ENCODE measurements around the gene RRP7A. TPM values are rescaled to one million over a fixed set of nuclear protein-coding genes. Genes with fewer than 3 reads are reported as not detected.
"Not testable (repeated sequence)": the region's sequence is repeated elsewhere in the genome, so short reads cannot be mapped to it uniquely, and the experiment has no call there.

RRP7A gene, protein sequence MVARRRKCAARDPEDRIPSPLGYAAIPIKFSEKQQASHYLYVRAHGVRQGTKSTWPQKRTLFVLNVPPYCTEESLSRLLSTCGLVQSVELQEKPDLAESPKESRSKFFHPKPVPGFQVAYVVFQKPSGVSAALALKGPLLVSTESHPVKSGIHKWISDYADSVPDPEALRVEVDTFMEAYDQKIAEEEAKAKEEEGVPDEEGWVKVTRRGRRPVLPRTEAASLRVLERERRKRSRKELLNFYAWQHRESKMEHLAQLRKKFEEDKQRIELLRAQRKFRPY
- total RNA-seq: 10 to 100 TPM; 24.0 to 53.9 (median 38.9) TPM
- 10 to 100 TPM; 10.3 to 34.9 (median 28.7) TPM for polyA plus RNA-seq
- long read RNA-seq, donor 1, transcript RRP7A-201 (7 exons, 3,801 nt): major isoform, 25 of 25 reads
- long read RNA-seq, donor 1, partial matches to known transcripts: 0 of 25 reads
- long read RNA-seq, donor 1, other reads (novel, unspliced or antisense): 0 of 25 reads
- long read RNA-seq, donor 2, transcript RRP7A-201 (7 exons, 3,801 nt): major isoform, 12 of 12 reads
- long read RNA-seq, donor 2, partial matches to known transcripts: 0 of 12 reads
- long read RNA-seq, donor 2, other reads (novel, unspliced or antisense): 0 of 12 reads
- long read RNA-seq, donor 3, transcript RRP7A-201 (7 exons, 3,801 nt): major isoform, 45 of 51 reads
- long read RNA-seq, donor 3, partial matches to known transcripts: 0 of 51 reads
- long read RNA-seq, donor 3, other reads (novel, unspliced or antisense): 6 of 51 reads
- long read RNA-seq, donor 4, transcript RRP7A-201 (7 exons, 3,801 nt): major isoform, 58 of 63 reads
- long read RNA-seq, donor 4, partial matches to known transcripts: 3 of 63 reads
- long read RNA-seq, donor 4, other reads (novel, unspliced or antisense): 2 of 63 reads
- long read RNA-seq, donor 5, transcript RRP7A-201 (7 exons, 3,801 nt): major isoform, 119 of 133 reads
- long read RNA-seq, donor 5, partial matches to known transcripts: 4 of 133 reads
- long read RNA-seq, donor 5, other reads (novel, unspliced or antisense): 10 of 133 reads
- long read RNA-seq, donor 6, transcript RRP7A-201 (7 exons, 3,801 nt): major isoform, 56 of 71 reads
- long read RNA-seq, donor 6, partial matches to known transcripts: 4 of 71 reads
- long read RNA-seq, donor 6, other reads (novel, unspliced or antisense): 11 of 71 reads
- long read RNA-seq, donor 7, transcript RRP7A-201 (7 exons, 3,801 nt): major isoform, 7 of 7 reads
- long read RNA-seq, donor 7, partial matches to known transcripts: 0 of 7 reads
- long read RNA-seq, donor 7, other reads (novel, unspliced or antisense): 0 of 7 reads
- long read RNA-seq, donor 8, transcript RRP7A-201 (7 exons, 3,801 nt): major isoform, 25 of 25 reads
- long read RNA-seq, donor 8, partial matches to known transcripts: 0 of 25 reads
- long read RNA-seq, donor 8, other reads (novel, unspliced or antisense): 0 of 25 reads
- long read RNA-seq, donor 9, transcript RRP7A-201 (7 exons, 3,801 nt): major isoform, 12 of 17 reads
- long read RNA-seq, donor 9, partial matches to known transcripts: 5 of 17 reads
- long read RNA-seq, donor 9, other reads (novel, unspliced or antisense): 0 of 17 reads
- long read RNA-seq, donor 10, transcript RRP7A-201 (7 exons, 3,801 nt): major isoform, 25 of 25 reads
- long read RNA-seq, donor 10, partial matches to known transcripts: 0 of 25 reads
- long read RNA-seq, donor 10, other reads (novel, unspliced or antisense): 0 of 25 reads

DNA sequence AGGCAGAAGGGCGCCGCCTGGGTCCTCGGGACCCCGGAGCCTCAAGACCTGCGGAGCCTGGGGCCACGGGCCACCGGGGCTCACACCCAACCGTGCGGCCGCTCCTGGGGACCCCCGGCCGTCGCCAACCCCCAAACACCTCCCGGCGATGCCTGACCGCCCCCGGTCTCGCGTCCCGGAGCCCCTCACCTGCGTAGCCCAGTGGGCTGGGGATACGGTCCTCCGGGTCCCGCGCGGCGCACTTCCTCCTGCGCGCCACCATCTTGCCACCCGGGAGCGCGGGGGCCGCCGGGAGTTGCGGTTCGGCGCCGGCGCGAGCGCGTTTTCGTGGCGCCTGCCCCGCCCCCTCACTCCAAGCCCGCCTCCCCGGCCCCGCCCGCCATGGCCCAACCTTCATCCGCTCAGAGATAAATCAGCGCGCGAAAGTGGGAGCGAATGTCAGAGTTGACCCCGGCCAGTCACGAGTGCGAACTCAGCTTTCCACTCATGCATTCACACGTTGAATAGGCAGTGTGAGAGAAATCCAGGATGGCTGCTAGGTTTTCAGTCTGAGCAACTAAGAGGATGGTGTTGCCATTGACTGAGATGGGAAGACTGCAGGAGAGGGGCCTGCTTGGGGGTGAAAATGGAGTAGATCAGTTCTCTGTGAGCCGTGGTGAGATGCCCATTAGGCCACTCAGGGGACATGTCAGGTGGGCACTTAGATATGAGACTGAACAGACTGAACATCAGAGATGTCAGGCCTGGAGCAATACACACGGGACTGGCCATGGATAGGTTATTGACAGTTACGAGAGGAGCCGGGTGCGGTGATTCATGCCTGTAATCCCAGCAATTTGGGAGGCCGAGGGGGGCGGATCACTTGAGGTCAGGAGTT lies at the start of gene RRP7A:
TSS of gene RRP7A (minus strand) at position 272 of the 877 bp plus-strand sequence. CDS start at position 262, 10 bp downstream.
- peaks cover 0 to 11% of the 10 kb centered on the region in 2 donors for H3K36me3 ChIP-seq (replicated peaks in 1 of 2)
- H3K9me3 ChIP-seq (replicated peaks in 1 of 3): no peaks in the 10 kb centered on the region
- peak; percentile 63 to 88 (median 77) for DNase-seq
- H3K27ac ChIP-seq: peak within 1 kb of the TSS in 3 of 5 donors; percentile 15 to 83 (median 62)
- peak; percentile 43 to 60 for TF ChIP-seq POLR2A (IDR thresholded peaks at IDR 0.05)
- TF ChIP-seq, protein P1, sequence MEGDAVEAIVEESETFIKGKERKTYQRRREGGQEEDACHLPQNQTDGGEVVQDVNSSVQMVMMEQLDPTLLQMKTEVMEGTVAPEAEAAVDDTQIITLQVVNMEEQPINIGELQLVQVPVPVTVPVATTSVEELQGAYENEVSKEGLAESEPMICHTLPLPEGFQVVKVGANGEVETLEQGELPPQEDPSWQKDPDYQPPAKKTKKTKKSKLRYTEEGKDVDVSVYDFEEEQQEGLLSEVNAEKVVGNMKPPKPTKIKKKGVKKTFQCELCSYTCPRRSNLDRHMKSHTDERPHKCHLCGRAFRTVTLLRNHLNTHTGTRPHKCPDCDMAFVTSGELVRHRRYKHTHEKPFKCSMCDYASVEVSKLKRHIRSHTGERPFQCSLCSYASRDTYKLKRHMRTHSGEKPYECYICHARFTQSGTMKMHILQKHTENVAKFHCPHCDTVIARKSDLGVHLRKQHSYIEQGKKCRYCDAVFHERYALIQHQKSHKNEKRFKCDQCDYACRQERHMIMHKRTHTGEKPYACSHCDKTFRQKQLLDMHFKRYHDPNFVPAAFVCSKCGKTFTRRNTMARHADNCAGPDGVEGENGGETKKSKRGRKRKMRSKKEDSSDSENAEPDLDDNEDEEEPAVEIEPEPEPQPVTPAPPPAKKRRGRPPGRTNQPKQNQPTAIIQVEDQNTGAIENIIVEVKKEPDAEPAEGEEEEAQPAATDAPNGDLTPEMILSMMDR (IDR thresholded peaks at IDR 0.05): peak in 1 of 6 experiments; percentile 5
- intact Hi-C loops (cut with DNase I): no loop called here
- WGBS, 4 donors: 7 to 45% (median 18%) methylated on average over 10 to 65 of the region's 65 CpGs
- peak within 1 kb of the TSS in 3 of 4 donors; percentile 1 to 79 (median 65) for H3K4me3 ChIP-seq
- H3K27me3 ChIP-seq: no peaks in the 10 kb centered on the region
- peaks cover 0 to 9% of the 10 kb centered on the region in 2 donors for H3K4me1 ChIP-seq (replicated peaks in 1 of 2)

DNA sequence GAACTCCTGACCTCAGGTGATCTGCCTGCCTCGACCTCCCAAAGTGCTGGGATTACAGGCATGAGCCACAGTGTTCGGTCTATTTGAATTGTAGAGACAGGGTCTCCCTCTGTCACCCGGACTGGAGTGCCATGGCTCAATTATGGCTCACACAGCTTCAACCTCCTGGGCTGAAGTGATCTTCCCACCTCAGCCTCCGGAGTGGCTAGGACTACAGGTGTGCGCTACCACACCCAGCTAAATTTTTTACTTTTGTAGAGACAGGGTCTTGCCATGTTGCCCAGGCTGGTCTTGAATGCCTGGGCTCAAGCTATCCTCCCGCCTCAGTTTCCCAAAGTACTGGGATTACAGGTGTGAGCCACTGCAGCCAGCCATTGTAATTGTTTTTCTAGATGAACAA lies 48.4 kb upstream of the RRP7A start:
- DNase-seq; intact Hi-C loops (cut with DNase I); H3K27me3 ChIP-seq; H3K36me3 ChIP-seq (replicated peaks in 1 of 2); H3K4me3 ChIP-seq; H3K27ac ChIP-seq; H3K4me1 ChIP-seq (replicated peaks in 1 of 2); H3K9me3 ChIP-seq (replicated peaks in 1 of 3): not testable (repeated sequence)
- 76 to 94% (median 83%) methylated on average over 3 to 5 of the region's 6 CpGs for WGBS, 4 donors

DNA sequence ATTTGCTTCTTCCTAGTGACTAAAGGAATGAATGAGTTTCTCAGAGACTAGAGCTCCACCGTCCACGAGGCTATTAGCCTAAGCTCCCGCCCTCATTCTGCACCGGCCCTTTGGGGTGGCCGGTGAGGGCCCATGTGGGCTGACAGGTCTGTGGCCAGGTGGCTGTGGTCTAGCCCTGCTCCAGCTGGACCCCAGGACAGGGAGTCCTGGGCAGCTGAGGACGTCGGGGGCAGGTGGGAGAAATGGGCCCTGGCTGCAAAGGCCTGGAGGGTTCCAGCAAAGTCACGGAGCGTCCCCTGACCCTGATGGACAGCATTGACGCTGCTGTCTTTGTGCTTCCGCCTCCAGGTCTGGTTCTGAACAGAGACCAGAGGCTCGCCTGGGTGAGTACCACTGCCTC lies 46.4 kb upstream of the RRP7A start:
- 92 to 96% (median 94%) methylated on average over 12 of the region's 12 CpGs for WGBS, 4 donors
- TF ChIP-seq, protein P1 (IDR thresholded peaks at IDR 0.05): no peak

More for the DNA sequence above, 46.4 kb upstream of the RRP7A start:
- Histone ChIP-seq H3K27me3 (no peaks in the 10 kb centered on the region), H3K9me3 (replicated peaks in 1 of 3) (no peaks in the 10 kb centered on the region), H3K4me3 (no peak overlapping the region), H3K27ac (no peak overlapping the region), H3K4me1 (replicated peaks in 1 of 2) (peaks cover 10 to 14% of the 10 kb centered on the region in 2 donors), H3K36me3 (replicated peaks in 1 of 2) (no peaks in the 10 kb centered on the region)
- DNase-seq: no peak
- intact Hi-C loops (cut with DNase I): no loop called here
